ENCODE data around the gene EEF1AKMT2. TPM values are rescaled to one million over a fixed set of nuclear protein-coding genes. Genes with fewer than 3 reads are reported as not detected.
"Not testable (repeated sequence)": the region's sequence is repeated elsewhere in the genome, so short reads cannot be mapped to it uniquely, and the experiment has no call there.

Gene EEF1AKMT2
- total RNA-seq, 2 experiments from 2014 or later: 22.3 to 25.5 TPM

- H3K4me3 Mint-ChIP-seq: no peak overlapping the region
- H3K9me3 Mint-ChIP-seq (ENCODE audit: insufficient read depth): no peaks in the 10 kb centered on the region
- DNase-seq (no peak), ATAC-seq (no peak)
- peaks cover 5% of the 10 kb centered on the region for H3K4me1 Mint-ChIP-seq (ENCODE audit: low read depth)
- CTCF ChIA-PET: no interaction called here
- no peaks in the 10 kb centered on the region for H3K27me3 Mint-ChIP-seq (ENCODE audit: low read depth)
- no peak overlapping the region for H3K27ac Mint-ChIP-seq
- peaks cover 28% of the 10 kb centered on the region for H3K36me3 Mint-ChIP-seq (ENCODE audit: low read depth)
- POLR2A ChIA-PET: no interaction called here
Observed at GRCh38 chr10:124820121-124820520, 28.4 kb upstream of the EEF1AKMT2 start.

DNA sequence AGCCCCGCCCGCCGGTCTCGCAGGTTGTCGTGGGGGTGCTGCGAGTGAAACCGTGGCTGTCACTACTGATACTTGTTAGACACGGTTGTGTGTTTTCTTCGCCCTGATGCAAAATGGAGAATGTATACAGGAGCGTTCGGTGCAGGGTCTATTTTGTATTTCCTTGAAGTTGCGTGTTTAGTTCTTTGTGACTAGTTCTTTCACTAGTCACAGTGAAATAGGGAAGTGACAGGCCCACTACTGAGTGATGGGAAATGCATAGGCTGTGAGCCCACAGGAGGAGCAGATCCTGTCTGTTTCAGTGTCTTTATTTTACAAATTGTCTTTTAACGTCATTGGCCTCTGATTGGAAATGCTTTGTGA, 10.6 kb upstream of the EEF1AKMT2 start:
- ChIA-PET CTCF (interaction anchor here (0.8 to 1.2 kb wide), 3 partner anchors 31 to 170 kb away, joined by 3 read pairs; no protein-coding TSS in a partner anchor), POLR2A (interaction anchor here (0.6 to 2.5 kb wide), 11 partner anchors 11 to 759 kb away, joined by 3 to 30 read pairs (median 3); partner anchors contain the start of genes EEF1AKMT2 and FAM53B)
- ATAC-seq (no peak), DNase-seq (peak; percentile 31)
- Mint-ChIP-seq H3K27me3 (ENCODE audit: low read depth) (peaks cover 5% of the 10 kb centered on the region), H3K27ac (peak overlapping the region; percentile 93), H3K4me1 (ENCODE audit: low read depth) (peaks cover 21% of the 10 kb centered on the region), H3K9me3 (ENCODE audit: insufficient read depth) (no peaks in the 10 kb centered on the region), H3K4me3 (peak overlapping the region; percentile 95), H3K36me3 (ENCODE audit: low read depth) (no peaks in the 10 kb centered on the region)

DNA sequence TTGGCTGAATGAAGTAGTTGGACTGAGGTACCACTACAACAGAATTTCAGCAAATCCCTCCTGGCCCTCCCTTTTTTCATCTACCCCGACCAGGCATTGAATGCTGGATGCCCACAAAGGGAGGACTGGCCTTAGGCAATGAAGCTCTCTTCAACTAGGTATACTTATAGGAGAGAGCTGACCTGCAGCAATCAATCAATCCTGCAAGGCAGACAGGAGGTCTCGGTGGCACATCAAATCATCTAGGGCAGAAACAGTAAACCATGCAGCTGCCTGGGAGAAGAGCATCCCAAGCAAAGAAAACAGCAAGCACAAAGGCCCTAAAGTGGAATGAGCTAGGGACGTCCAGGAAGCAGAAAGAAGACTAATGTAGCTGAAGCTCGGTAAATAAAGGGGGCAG, 7.5 kb upstream of the EEF1AKMT2 start:
- Mint-ChIP-seq H3K36me3 (ENCODE audit: low read depth) (no peaks in the 10 kb centered on the region), H3K27me3 (ENCODE audit: low read depth) (peaks cover 10% of the 10 kb centered on the region), H3K9me3 (ENCODE audit: insufficient read depth) (no peaks in the 10 kb centered on the region), H3K27ac (no peak overlapping the region), H3K4me1 (ENCODE audit: low read depth) (peaks cover 21% of the 10 kb centered on the region), H3K4me3 (no peak overlapping the region)
- DNase-seq (no peak), ATAC-seq (no peak)
- ChIA-PET POLR2A (interaction anchor here (0.6 kb wide), 1 partner anchor 26 kb away, joined by 3 read pairs; no protein-coding TSS in a partner anchor), CTCF (interaction anchor here (0.6 kb wide), 1 partner anchor 19 kb away, joined by 3 read pairs; no protein-coding TSS in a partner anchor)

- H3K4me1 Mint-ChIP-seq (ENCODE audit: low read depth): peaks cover 21% of the 10 kb centered on the region
- CTCF ChIA-PET: no interaction called here
- DNase-seq (no peak), ATAC-seq (no peak)
- no peak overlapping the region for H3K27ac Mint-ChIP-seq
- no peaks in the 10 kb centered on the region for H3K36me3 Mint-ChIP-seq (ENCODE audit: low read depth)
- no peaks in the 10 kb centered on the region for H3K9me3 Mint-ChIP-seq (ENCODE audit: insufficient read depth)
- peaks cover 10% of the 10 kb centered on the region for H3K27me3 Mint-ChIP-seq (ENCODE audit: low read depth)
- POLR2A ChIA-PET: interaction anchor here (0.6 kb wide), 1 partner anchor 25 kb away, joined by 3 read pairs; no protein-coding TSS in a partner anchor
- H3K4me3 Mint-ChIP-seq: no peak overlapping the region
Observed at GRCh38 chr10:124798781-124799180, 7.1 kb upstream of the EEF1AKMT2 start.

DNA sequence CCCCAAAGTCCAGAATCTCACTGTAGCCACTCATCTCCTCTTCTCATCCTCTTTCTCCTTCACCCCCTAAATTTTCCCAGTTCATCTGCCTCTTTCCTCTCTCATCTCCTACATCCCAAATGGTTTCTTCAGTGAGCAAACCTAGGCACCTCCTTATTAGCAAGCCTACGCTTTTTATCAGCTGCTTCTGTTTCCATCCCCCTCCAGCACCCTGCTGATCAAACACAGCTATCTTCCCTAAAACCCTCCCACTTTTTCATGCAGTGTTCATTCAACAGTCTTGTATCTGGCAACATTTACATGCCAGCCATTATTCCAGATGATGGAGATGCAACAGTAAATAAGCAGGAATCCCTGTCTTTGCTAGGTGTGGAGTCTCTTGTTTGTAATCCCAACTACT, 6.7 kb upstream of the EEF1AKMT2 start:
- ATAC-seq (no peak), DNase-seq (no peak)
- no peak overlapping the region for H3K4me3 Mint-ChIP-seq
- ChIA-PET POLR2A (no interaction called here), CTCF (no interaction called here)
- H3K36me3 Mint-ChIP-seq (ENCODE audit: low read depth): no peaks in the 10 kb centered on the region
- no peak overlapping the region for H3K27ac Mint-ChIP-seq
- peaks cover 21% of the 10 kb centered on the region for H3K4me1 Mint-ChIP-seq (ENCODE audit: low read depth)
- H3K9me3 Mint-ChIP-seq (ENCODE audit: insufficient read depth): no peaks in the 10 kb centered on the region
- H3K27me3 Mint-ChIP-seq (ENCODE audit: low read depth): peaks cover 10% of the 10 kb centered on the region

DNA sequence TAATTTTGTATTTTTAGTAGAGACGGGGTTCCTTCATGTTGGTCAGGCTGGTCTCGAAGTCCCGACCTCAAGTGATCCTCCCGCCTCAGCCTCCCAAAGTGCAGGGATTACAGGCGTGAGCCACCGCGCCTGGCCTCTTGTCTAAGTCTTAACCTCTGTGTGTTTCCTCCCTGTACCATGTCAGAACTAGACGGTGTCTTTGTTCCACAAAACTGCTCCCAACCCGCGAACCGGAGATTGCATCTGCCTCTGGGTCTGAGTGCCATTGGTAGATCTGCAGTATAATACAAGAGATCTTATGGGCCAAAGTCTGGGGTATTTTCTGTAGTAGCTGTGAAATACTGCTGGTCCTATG, 1.3 kb upstream of the EEF1AKMT2 start:
- ATAC-seq (no peak), DNase-seq (no peak)
- H3K36me3 Mint-ChIP-seq (ENCODE audit: low read depth): peaks cover 10% of the 10 kb centered on the region
- ChIA-PET POLR2A (interaction anchor here (4.3 kb wide), 1 partner anchor 9 kb away, joined by 30 read pairs; the partner anchor contains the start of gene ABRAXAS2), CTCF (no interaction called here)
- H3K4me3 Mint-ChIP-seq: peak overlapping the region; percentile 93
- H3K4me1 Mint-ChIP-seq (ENCODE audit: low read depth): peaks cover 22% of the 10 kb centered on the region
- peak overlapping the region; percentile 85 for H3K27ac Mint-ChIP-seq
- H3K27me3 Mint-ChIP-seq (ENCODE audit: low read depth): peaks cover 6% of the 10 kb centered on the region
- H3K9me3 Mint-ChIP-seq (ENCODE audit: insufficient read depth): no peaks in the 10 kb centered on the region

GRCh38 chr10:124782900-124783299, 8.8 kb downstream of the EEF1AKMT2 start:
- DNase-seq; ATAC-seq; H3K27ac Mint-ChIP-seq; CTCF ChIA-PET; H3K27me3 Mint-ChIP-seq (ENCODE audit: low read depth); H3K9me3 Mint-ChIP-seq (ENCODE audit: insufficient read depth); POLR2A ChIA-PET; H3K4me1 Mint-ChIP-seq (ENCODE audit: low read depth); H3K4me3 Mint-ChIP-seq: not testable (repeated sequence)
- H3K36me3 Mint-ChIP-seq (ENCODE audit: low read depth): peaks cover 44% of the 10 kb centered on the region

DNA sequence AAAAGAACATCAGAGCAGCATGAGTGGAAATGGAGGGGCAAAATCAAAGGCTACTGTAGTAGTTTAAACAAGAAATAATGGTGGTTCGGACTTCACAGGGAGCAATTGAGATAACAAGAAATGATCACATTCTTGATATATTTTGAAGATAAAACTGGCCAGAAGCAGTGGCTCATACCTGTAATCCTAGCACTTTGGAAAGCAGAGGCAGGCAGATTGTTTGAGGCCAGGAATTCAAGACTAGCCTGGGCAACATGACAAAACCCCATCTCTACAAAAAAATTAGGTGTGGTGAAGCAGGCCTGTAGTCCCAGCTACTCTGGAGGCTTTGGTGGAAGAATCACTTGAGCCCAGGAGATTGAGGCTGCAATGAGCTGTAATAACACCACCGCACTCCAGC, 22.9 kb downstream of the EEF1AKMT2 start:
- Mint-ChIP-seq H3K4me1 (ENCODE audit: low read depth) (no peaks in the 10 kb centered on the region), H3K36me3 (ENCODE audit: low read depth) (peaks cover 49% of the 10 kb centered on the region), H3K4me3 (no peak overlapping the region), H3K27ac (no peak overlapping the region), H3K9me3 (ENCODE audit: insufficient read depth) (no peaks in the 10 kb centered on the region), H3K27me3 (ENCODE audit: low read depth) (no peaks in the 10 kb centered on the region)
- DNase-seq: no peak
- POLR2A ChIA-PET: no interaction called here
- no peak for ATAC-seq
- CTCF ChIA-PET: no interaction called here

DNA sequence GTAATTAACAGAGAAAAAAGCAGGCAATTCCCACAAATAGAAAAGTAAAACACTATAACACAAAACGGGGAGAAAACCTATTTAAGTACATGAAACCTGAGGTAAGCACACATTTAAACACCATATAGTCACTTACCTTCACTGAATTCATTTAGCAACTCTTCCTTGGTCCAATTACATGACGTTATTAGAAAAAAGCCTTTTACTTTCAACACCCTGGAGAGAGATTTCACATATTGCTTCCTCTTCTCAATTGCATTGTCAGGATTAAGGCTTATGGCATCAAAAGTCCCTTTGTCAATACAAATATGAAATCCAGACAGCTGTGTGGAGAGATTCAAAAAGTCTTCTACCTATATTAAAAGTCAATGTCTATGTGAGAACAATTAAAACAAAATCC, 26.4 kb downstream of the EEF1AKMT2 start:
- H3K27me3 Mint-ChIP-seq (ENCODE audit: low read depth): no peaks in the 10 kb centered on the region
- ATAC-seq: no peak
- H3K9me3 Mint-ChIP-seq (ENCODE audit: insufficient read depth): no peaks in the 10 kb centered on the region
- no peak overlapping the region for H3K27ac Mint-ChIP-seq
- DNase-seq: no peak
- H3K4me3 Mint-ChIP-seq: no peak overlapping the region
- peaks cover 3% of the 10 kb centered on the region for H3K4me1 Mint-ChIP-seq (ENCODE audit: low read depth)
- peaks cover 34% of the 10 kb centered on the region for H3K36me3 Mint-ChIP-seq (ENCODE audit: low read depth)
- POLR2A ChIA-PET: no interaction called here
- CTCF ChIA-PET: interaction anchor here (1.6 to 1.9 kb wide), 2 partner anchors 9 to 23 kb away, joined by 6 read pairs; no protein-coding TSS in a partner anchor

GRCh38 chr10:124763267-124763666, 28.4 kb downstream of the EEF1AKMT2 start:
- Mint-ChIP-seq H3K9me3 (ENCODE audit: insufficient read depth) (no peaks in the 10 kb centered on the region), H3K27me3 (ENCODE audit: low read depth) (no peaks in the 10 kb centered on the region)
- CTCF ChIA-PET: interaction anchor here (0.7 kb wide), 1 partner anchor 15 kb away, joined by 3 read pairs; no protein-coding TSS in a partner anchor

DNA sequence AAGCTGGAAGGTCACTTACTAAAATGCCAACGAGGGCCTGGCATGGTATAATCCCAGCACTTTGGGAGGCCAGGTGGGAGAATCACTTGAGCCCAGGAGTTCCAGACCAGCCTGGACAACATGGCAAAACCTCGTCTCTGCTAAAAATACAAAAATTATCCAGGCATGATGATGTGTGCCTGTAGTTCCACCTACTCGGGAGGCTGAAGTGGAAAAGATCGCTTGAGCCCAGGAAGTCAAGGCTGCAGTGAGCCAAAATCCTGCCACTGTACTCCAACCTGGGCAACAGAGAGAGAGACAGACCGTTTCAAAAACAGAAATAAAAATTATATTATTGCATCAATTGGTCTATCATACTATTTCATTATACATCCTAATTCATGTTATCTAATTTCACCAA, 29.4 kb downstream of the EEF1AKMT2 start:
- Mint-ChIP-seq H3K27ac (no peak overlapping the region), H3K36me3 (ENCODE audit: low read depth) (peaks cover 39% of the 10 kb centered on the region), H3K4me1 (ENCODE audit: low read depth) (peaks cover 3% of the 10 kb centered on the region), H3K4me3 (no peak overlapping the region), H3K9me3 (ENCODE audit: insufficient read depth) (no peaks in the 10 kb centered on the region), H3K27me3 (ENCODE audit: low read depth) (no peaks in the 10 kb centered on the region)
- ChIA-PET POLR2A (no interaction called here), CTCF (no interaction called here)
- DNase-seq (no peak), ATAC-seq (no peak)

More at GRCh38 chr10:124763267-124763666, 28.4 kb downstream of the EEF1AKMT2 start:
- POLR2A ChIA-PET: interaction anchor here (0.6 kb wide), 1 partner anchor 97 kb away, joined by 3 read pairs; no protein-coding TSS in a partner anchor
- Mint-ChIP-seq H3K36me3 (ENCODE audit: low read depth) (peaks cover 38% of the 10 kb centered on the region), H3K27ac (no peak overlapping the region), H3K4me3 (no peak overlapping the region), H3K4me1 (ENCODE audit: low read depth) (peaks cover 3% of the 10 kb centered on the region)
- ATAC-seq: no peak
- no peak for DNase-seq

GRCh38 chr10:124756156-124756903, 35.4 kb downstream of the EEF1AKMT2 start:
- POLR2A ChIA-PET: interaction anchor here (0.8 kb wide), 1 partner anchor 46 kb away, joined by 4 read pairs; the partner anchor contains the start of gene ABRAXAS2
- H3K4me3 Mint-ChIP-seq: no peak overlapping the region
- H3K27ac Mint-ChIP-seq: no peak overlapping the region
- ATAC-seq: no peak
- no peaks in the 10 kb centered on the region for H3K9me3 Mint-ChIP-seq (ENCODE audit: insufficient read depth)
- peaks cover 38% of the 10 kb centered on the region for H3K36me3 Mint-ChIP-seq (ENCODE audit: low read depth)
- CTCF ChIA-PET: interaction anchor here (0.8 to 2.6 kb wide), 7 partner anchors 10 to 109 kb away, joined by 3 to 15 read pairs (median 3); no protein-coding TSS in a partner anchor
- no peak for DNase-seq
- no peaks in the 10 kb centered on the region for H3K27me3 Mint-ChIP-seq (ENCODE audit: low read depth)
- peaks cover 3% of the 10 kb centered on the region for H3K4me1 Mint-ChIP-seq (ENCODE audit: low read depth)

Measured in activated CD8-positive, alpha-beta T cell treated with anti-CD3 and anti-CD28 coated beads, Interleukin-2, amount 10 ng/mL, durations not matched to agents 7 days and 5 days (primary cell).